Activated CD4-positive, alpha-beta T cell treated with anti-CD3 and anti-CD28 coated beads, Interleukin-2, amount 50 U/mL, for 24 hours (primary cell): Measurements from ENCODE around the gene TSPAN3.

Experiments used
- DNase-seq, 2 donors: peaks; one replicate each; pipeline ENCODE4 v3.0.0-alpha.2; 2020; ENCODE audit warnings: low read depth in 1 of 2, low spot score in 1 of 2

The TSPAN3 gene

DNA sequence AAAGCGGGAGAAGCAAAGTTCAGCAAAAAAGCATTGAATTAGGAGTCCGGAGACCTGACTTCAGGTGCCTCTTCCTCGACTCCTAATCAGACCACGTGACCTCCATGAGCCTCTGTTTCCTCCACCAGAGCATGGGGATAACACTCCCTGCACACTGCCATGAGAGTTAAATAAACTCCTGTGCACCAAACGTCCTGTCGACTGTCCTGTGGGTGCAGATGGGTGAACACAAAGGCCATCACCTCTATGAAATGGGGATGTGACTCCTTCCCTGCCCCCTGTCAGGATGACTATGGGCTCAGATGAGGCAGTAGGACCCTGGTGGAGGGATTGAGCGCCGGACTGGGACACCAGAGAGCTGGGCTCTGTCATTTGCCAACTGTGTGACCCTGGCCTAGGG is 13.5 kb upstream of the TSPAN3 start:
- no peak for DNase-seq

DNA sequence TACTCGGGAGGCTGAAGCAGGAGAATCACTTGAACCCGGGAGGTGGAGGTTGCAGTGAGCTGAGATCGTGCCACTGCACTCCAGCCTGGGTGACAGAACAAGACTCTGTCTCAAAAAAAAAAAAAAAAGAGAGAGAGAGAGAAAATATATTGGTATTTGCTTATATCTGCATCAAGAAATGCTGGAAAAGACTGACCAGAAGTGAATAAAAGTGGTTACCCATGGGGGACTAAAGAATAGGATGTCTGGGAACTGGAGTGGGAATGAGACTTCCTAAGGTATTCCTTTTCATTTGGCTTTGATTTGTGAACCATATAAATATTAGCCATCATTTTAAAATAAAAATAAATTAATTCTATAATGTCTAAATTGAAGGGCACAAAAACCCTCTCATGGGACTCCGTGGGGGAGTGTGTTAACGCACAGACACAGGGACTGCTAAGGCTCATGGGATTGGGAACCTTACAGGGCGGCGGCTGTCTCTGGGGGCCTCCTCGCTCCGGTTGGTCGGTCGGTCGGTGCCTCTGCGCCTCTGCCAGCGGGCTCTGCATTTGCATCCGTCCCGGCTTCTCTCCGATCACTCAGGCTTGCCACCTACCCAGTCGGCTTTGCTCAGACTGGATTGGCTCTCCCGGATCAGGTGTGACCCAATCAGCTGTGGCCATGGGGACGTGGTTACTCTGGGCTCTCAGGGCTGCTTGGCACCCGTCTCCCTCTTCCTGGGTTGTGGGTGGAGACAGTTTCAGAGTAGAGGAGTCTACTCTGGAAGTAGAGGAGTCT is 12.7 kb upstream of the TSPAN3 start:
- DNase-seq = peak in 1 of 2 donors; percentile 45

DNA sequence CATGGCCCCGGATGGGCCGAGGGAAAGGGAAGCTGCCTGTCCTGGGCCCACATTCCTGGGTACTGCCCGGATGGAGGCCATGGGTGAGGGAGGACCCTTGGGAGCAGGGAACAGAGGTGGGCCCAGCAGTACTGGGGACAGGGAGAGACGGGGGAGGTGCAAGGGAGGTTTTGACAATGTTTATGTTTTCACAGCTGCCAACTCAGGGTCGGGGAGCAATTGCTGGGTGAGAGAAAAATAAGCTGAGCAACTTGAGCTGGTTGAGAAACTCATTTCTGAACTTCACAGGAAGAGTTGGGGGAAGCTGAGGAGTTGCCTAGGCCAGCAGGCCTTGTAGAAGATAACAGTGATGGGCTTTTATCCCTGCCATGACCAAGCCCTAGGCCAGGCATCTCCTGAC is 11.1 kb upstream of the TSPAN3 start:
- DNase-seq = no peak

DNA sequence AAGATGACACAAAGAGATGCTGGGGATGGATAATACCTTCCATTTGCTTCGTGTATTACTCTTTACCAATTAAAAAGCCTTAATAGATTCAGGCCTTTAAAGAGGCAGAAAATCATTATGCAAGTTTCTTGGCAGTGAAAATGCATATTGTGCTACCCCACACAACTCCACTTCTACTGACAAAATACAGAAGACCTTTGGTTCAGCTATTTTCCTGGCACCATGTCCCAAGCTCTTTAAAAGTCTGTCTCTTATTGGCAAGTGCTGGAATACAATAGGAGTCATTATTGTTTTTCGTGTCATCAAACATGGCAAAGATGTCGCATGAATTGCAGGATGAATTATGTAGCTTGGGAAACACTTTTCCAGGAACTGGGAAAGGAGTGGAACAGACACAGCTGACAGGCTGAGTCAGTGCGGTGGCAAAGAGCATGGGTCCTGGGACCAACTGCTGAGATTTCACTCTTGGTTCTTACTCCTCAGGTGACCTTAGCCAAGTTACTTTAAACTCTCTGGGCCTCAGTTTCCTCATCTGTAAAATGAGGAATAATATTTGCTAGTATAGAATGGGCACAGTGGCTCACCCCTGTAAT is 5.5 kb upstream of the TSPAN3 start:
- no peak for DNase-seq

DNA sequence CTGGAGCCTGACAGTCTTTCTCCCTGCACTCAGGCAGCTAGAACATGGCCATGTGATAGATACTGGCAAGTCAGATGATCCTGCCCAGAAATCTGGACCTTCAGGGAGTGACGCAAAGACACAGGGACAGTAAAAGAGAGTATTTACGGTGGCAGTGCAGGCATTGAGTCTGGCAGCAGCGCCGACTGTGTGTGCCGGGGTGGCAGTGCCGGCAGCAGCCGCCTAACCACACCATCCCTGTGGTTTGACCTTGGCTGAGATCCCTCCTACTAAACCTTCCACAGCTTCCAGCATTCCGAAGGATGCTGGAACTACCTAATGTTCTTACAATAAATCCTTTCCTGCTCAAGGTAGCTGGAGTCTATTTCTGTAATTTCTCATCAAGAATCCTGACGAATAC is 4.6 kb upstream of the TSPAN3 start:
- DNase-seq = no peak

DNA sequence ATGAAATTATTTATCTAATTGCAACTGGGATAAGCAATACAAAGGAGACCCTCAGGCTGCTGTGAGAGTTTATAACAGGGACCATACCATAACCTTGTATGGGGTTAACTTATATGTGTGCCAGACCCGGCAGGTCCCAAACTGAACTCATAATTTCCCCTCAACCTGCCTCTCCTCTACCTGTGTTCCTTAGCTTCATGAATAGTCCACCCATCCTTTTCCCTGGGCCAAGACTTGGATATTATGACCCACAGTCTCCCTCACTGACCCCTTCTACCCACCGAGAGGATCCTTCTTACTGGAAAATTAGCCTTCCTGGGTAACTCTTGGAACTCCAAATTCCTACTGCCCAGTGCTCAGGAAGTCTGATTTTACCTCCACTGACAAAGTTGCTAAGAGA is 3.4 kb upstream of the TSPAN3 start:
- DNase-seq = no peak

DNA sequence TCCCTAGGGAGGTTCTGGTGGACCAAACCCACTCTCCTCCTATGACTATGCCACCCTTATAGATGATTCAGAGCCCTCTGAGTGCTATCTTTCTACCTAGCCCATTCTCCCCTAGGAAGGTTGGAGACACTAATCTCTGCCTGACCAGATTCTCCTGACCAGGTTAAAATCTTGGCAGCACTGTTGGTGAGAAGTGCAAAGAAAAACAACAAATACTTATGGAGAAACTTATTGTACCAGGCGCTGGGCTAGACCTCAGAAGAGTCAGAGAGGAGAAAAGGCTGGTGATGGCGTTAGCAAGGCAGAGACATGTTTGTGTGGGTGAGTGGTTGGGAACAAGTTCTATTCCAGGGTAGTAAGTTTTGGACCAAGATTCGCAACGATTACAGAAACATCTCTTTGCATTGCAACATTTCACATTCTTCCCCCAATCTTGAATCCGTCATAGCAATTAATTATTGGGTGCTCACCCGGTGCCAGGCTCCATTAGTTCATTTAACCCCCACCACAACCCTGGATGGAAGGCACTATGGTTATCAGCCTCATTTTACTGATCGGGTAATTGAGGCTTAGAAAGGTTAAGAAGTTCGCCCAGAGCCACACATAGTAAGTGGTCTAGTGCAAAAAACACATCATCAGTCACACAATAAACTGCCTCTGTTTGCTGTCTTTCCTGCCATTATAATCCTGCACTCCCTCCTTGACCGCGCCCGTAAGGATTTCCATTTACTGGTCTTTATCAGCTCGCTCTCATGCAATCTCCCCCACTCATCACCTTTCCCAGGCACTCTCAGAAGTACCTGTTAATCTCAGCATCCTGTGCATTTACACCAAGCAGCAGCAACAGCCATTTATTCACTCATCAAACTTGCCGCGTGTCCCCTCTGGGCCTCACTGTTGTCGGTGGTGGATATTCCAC is 655 bp upstream of the TSPAN3 start:
- no peak for DNase-seq

DNA sequence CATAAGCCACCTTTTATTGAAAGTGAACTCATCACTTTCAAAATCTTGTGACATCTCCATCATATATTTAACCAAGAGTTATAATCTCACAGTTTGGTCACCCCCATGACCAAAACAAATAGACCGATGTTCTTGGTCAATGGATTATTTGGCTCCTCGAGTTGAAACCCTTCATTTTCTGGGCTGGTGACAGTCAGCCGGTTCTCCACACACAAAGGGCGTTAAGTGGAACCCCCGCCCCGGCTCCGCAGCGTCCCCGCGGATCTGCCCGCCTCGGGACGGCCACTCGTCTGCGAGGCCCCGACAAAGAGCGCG is 772 bp downstream of the TSPAN3 start:
- no peak for DNase-seq

DNA sequence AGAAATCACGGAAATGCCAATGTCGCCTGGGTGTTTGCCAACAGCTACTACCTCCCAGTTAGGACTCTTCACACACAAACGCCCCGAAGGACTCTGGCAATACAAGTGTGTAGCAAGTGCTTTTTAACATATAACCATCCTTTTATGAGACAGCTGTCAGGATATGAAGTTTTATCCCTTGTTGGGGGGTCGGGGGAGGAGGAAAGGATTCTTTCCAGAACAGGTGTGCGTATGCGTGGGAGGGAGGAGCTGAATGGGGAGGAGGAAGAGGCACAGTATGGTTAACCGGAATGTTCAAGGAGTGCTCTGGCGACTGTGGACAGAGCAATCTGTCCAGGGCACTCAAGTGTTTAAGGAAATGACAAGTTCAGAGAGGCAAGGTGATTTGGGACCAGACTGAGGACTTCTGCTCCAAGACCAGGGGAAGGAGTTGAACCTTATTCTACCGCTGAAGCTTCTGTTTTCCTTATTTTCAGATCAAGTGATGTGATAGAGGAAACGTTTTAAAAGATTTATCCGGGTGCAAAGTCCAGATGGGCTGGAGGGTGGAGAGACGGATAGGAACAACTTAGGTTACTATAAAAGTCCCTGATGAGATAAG is 1.3 kb downstream of the TSPAN3 start:
- no peak for DNase-seq

DNA sequence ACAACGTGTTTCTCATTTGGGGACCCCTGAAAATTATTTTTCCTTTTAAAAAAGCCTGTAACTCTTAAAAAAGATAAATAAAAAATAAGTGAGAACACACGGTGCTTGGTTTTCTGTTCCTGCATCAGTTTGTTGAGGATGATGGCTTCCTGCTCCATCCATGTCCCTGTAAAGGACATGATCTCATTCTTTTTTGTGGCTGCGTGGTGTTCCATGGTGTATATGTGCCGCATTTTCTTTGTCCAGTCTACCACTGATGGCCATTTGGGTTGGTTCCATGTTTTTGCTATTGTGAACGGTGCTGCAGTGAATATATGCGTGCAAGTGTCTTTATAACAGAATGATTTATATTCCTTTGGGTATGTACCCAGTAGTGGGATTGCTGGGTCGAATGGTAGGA is 2.3 kb downstream of the TSPAN3 start:
- DNase-seq = no peak

DNA sequence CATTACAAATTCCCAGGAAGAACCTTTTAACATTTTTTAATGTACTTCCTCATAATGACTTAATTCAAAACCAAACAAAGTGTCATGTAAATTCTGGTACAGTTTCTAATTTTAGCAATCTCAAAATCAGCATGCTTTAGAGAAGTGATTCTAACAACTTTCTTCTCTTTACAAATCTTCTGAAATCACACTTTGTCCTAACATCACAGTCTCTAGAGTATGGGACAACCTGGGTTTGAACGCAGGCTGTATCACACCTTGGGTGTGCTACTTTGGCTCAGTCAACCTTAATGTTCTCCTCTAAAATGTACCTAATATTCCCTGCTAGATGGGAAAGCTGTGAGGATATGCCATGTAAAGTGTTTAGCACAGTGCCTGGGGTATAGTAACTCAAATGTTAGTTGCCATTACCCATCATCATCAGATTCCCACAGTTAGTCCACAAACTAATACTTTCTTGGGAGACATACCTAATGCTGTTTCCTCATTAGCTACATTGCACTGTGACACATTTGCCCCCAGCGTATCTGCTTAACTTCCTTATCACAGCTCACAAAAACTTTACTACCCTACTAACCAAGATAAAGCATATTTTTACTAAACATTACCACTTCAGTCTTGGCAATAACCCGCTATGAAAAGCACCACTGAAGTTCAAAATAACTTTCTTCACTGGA is 3.1 kb downstream of the TSPAN3 start:
- DNase-seq = no peak

DNA sequence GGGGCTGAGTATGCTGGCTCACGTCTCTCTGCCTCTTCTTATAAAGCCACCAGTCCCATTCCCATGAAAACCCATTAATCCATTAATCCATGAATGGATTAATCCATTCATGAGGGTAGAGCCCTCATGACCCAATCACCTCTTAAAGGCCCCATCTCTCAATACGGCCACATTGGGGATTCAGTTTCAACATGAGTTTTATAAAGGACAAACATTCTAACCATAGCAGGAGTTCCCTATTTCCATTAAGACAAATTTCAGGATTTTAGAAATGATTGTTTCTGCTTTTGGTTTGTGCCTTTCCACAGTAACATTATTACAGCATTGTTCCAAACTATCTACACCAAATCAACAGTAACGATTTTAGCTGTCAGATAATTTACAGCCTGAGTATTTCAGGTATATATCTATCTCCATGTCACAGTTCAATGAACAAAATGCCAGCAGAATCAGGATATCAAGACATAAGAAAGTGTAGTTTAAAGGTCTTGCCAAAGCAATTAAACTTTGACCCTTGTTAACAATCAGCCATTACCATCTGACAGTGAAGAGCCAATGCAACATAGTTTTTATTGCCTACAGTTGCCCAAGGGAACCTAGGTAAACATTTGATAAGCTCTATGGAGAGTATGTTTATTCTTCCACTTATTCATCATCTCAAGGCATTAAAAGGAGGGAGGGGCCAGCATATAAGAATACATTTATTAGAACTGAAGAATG is 3.8 kb downstream of the TSPAN3 start:
- no peak for DNase-seq

DNA sequence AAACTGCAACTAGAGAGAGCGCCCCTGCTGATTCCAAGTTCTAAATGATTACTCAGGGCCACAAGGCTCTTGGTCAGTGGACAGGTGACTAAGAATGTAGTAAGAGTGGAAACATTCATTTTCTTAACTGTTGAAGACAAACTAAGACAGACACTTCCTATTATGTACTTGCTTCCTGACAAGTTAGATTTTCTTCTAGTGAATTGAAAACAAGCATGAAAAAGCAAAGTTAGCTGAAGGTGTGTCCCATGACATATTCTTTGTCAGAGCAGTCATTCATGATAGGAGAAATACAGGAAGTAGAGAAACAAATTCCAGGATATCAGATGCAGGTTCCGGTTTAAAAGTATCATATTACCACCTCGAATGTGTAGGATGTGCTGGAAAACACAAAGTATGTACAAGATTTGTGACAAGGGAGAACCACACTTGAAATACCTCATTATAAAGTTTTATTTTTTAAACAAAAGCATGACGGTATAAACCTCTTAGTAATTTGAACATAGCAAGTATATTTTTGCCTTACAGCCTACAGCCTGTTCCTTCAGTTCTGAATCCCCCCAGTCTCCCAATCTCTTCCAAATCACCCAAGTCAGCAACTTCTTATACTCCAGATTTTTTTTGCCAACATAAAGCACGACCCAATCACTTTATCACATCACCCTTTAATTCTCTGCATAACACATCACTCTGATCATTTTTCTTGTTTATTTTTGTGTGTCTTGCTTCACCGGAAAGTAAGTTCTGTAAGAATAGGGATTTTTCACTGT is 6.2 kb downstream of the TSPAN3 start:
- no peak for DNase-seq

DNA sequence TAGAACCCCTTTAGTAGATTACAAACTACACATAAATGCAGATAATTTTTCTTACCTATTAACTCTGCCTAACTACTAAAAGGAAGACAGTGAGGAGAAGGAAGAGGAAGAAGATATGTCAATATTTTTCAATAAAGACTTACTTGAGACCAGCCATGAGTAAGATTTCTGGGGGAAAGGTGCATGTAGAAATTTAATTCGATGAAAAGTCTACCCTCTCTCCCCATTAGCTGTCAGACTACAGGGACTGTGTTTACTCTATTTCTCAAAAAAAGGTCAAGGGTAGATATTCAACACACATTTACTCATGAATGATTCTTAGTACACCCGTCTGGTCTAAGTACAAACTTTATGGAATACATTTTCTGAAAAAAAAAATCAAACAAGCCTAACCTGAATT is 6.8 kb downstream of the TSPAN3 start:
- no peak for DNase-seq

DNA sequence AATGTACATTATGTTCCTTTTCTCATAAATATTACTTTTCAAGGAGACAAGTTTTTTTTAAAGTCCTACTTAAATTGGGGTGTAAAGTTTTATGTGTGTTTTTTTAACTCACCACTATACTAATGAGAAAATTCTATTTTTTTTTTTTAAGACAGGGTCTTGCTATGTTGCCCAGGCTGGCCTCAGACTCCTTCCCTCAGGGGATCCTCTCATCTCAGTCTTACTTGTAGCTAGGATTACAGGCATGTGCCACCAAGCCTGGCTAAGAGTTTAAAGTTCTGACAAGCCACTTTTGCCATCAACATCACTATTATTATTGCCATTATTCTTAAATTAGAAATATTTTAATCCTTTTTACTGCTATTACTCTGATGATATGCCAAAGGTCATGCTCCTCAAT is 7.7 kb downstream of the TSPAN3 start:
- DNase-seq = no peak

DNA sequence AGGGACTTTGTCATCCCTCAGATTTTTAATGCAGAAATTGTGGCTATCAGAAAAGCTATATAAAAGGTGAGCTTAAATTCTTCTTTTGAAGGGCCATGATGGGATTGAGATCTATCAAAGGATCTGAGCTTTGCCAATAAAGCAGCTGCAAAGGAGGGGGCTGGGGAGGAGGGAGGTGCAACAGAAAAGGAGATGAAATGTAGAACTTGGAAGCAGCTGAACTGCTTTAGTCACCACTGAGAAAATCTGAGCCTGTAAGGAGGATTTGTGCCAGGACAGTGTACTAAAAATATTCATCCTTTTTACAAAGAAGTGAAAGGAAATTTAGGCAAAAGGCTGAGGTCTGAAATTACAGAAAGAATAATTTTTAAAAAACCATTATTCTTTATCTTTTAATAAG is 10.4 kb downstream of the TSPAN3 start:
- DNase-seq = no peak

DNA sequence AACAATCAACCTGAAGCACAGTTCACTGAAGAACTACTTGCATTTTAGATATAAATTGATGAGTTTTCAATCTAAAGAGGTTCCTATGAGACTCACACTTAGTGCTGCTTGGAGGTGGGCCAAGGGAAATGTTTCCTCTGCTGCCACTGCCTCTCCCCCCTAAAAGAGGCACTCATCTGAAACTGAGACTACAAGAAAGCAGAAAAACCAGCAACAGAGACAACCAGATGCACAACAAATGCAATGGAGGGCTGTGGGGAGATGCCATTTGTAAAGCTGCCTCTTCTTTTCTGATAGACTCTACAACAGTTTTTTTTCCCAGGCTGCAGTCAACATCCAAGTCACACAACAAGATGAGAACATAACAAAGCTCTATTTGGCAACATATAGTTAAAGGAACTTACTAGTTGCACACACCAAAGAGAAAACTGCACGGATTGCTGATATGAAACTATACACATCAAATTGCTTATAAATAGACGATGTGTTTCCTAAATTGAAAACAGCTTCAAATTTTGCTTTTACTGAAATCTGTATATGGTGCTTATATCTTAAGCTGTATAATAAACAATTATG is 11.0 kb downstream of the TSPAN3 start:
- no peak for DNase-seq

DNA sequence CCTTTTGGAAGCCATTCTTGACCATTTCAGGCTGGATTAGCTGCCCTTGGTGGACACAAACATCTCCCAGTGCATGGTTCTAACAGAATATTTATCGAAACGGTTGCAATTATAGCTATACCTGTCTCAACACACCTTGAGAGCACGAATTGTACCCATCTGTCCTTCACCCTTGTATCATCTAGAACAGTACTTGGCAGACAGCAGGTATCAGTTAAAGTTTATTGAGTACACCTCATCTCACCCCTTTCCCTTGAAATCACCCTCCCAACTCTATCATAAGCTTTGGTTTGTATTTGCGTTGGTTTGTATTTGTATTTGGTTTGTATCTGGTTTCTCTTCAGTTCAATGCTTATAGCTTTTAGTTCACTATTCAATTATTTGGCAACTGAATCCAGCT is 12.4 kb downstream of the TSPAN3 start:
- DNase-seq = no peak

DNA sequence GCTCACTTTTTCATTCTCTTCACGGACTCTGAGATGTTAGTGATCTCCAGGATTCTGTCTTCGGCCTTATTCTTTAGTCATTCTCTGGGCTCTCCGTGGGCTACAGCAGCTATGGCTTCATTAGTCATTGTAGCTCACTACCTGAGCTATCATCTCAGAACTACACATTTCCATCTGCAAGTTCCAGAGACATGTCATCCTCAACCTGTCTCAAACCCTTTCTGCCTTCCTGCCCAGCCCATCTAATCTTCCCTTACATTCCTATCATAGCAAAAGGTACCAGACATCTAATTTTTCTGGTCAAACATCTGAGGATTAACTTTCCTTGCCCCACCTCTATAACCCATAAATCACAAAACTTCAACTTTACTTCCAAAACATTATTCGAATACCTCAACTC is 13.2 kb downstream of the TSPAN3 start:
- no peak for DNase-seq

DNA sequence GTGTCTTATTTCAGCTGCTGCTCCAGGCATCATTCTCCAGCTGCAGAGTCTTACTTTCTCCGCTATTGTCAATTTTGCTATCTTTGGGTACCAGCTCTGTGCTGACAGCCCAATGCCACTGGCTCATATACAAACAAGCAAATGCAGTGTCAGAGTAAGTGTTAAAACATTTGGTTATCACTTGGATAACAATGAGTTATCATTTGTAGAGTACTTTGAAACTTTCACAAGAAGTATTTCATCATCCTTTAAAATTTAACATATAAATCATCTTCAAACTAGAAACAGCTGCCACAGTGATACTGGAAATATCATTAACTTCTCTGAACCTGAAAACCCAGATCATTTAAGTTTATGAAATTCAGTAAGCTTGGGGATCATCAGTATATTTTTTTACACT is 13.8 kb downstream of the TSPAN3 start:
- no peak for DNase-seq
